Measurements from ENCODE around the gene CPEB3.
"Not testable (repeated sequence)": the region's sequence is repeated elsewhere in the genome, so short reads cannot be mapped to it uniquely, and the experiment has no call there.

CPEB3 gene

DNA sequence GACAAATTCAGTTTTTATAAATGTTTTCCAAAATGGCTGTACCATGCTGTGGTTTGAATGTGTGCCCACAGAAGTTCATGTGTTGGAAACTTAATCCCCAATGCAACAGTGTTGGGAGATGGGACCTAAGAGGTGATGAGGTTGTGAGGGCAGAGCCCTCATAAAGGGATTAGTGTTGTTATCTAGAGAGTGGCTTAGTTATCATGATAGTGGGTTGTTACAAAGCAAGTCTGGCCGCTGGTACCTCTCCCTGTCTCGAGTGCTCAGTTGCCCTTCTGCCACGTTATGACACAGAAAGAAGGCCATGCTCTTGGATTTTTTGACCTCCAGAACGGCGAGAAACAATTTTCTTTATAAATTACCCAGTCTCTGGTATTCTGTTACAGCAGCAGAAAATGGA is 248.3 kb downstream of the CPEB3 start:
- no peak for DNase-seq (ENCODE audit: low read depth, low spot score)

DNA sequence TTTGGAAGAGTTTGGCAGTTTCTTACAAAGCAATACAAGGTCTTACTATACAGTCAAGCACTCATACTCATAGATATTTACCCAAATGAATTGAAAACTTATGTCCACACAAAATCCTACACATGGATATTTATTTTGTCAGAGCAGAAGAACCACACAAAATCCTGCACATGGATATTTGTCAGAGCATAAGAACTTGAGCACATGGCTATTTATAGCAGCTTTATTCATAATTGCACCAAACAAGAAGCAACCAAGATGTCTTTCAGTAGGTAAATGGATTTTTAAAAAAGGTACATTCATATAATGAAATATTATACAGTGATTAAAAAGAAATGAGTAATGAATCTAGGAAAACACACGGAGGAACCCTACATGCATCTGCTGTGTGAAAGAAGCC is 251.9 kb downstream of the CPEB3 start:
- DNase-seq (ENCODE audit: low read depth, low spot score) = no peak

DNA sequence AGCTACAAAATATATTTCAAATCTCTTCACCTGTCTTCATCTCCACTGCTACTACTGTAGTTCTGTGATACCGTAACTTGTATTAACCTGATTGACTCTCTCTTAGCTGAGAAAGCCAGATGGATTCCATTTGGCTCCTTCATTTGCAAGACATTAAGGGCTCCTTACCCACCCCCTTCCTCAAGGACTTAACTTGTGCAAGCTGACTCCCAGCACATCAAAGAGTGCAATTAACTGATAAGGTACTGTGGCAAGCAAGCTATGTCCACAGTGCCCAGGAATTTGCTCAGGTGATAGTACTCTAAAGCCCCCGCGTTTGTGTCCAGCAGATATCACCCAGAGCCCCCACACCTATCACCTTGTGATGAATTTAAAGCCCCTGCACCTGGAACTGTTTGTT is 257.8 kb downstream of the CPEB3 start:
- DNase-seq (ENCODE audit: low read depth, low spot score) = not testable (repeated sequence)

DNA sequence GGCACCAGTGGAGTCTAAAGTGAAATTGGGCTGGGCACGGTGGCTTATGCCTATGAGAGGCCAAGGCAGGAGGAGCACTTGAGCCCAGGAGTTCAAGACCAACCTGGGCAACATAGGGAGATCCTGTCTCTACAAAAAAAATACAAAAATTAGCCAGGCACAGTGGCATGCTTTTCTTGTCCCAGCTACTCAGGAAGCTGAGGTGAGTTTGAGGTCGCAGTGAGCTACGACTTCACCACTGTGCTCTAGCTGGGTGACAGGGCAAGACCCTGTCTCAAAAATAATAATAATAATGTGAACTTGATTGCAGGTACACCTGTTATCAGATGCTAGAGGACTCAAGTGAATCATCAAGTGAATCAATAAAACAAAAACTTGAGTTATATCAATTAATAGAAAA is 259.3 kb downstream of the CPEB3 start:
- DNase-seq (ENCODE audit: low read depth, low spot score) = no peak

DNA sequence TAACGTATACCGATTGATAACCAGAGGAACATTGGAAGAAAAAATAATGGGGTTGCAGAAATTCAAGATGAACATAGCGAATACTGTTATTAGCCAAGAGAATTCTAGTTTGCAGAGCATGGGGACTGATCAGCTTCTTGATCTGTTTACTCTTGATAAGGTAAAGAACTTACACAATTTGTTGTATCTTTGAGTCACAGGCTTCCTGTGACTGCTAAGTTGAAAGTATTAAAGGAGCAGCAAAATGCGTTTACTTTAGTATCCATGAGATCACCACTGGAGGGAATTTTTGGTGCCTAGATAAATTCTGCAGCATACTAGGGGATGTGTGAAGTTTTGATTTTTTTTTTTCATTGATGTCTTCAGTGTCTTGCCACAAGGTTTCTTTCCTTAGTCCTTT is 263.7 kb downstream of the CPEB3 start:
- DNase-seq (ENCODE audit: low read depth, low spot score) = no peak

DNA sequence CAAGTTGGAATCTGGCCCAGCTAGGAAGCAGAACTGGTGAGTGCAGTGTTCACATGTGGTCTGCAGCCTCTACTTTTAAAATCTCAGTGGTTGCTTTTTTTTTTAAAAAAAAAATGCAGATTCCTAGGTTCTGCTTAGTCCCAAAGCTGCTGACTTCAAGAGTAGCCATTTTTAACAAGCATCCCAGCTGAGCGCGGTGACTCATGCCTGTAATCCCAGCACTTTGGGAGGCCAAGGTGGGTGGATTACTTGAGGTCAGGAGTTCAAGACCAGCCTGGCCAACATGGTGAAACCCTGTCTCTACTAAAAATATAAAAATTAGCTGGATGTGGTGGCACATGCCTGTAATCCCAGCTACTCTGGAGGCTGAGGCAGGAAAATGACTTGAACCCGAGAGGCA is 265.5 kb downstream of the CPEB3 start:
- DNase-seq (ENCODE audit: low read depth, low spot score) = not testable (repeated sequence)

DNA sequence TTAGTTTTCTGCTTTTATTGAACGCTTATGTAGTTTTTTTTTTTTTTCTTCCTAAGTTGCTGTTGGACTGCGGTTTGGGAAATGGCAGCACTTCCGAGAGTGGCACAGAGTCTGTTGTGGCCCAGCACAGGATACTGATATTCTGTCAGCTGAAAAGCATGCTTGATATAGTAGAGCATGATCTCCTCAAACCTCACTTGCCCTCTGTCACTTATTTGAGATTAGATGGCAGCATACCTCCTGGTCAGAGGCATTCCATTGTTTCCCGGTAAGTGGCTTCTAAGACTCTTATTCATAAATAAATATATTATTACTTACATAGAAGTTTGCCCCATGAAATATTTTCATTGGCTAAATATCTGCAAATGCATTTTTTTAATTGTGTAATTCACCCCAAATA is 266.2 kb downstream of the CPEB3 start:
- no peak for DNase-seq (ENCODE audit: low read depth, low spot score)

DNA sequence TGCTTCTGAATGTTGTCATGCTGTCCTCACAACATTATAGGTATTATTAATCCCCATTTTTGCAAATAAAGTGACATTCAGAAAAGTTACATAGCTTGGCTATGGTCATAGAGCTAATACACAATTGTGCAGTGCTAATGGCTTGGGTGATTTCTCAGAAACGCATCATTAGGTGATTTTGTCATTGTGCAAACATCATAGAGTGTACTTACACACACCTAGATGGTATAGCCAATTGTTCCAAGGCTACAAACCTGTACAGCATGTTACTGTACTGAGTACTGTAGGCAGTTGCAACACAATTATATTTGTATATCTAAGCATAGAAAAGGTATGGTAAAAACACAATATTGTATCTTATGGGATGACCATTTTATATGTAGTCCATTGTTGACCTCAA is 276.3 kb downstream of the CPEB3 start:
- DNase-seq (ENCODE audit: low read depth, low spot score) = no peak

DNA sequence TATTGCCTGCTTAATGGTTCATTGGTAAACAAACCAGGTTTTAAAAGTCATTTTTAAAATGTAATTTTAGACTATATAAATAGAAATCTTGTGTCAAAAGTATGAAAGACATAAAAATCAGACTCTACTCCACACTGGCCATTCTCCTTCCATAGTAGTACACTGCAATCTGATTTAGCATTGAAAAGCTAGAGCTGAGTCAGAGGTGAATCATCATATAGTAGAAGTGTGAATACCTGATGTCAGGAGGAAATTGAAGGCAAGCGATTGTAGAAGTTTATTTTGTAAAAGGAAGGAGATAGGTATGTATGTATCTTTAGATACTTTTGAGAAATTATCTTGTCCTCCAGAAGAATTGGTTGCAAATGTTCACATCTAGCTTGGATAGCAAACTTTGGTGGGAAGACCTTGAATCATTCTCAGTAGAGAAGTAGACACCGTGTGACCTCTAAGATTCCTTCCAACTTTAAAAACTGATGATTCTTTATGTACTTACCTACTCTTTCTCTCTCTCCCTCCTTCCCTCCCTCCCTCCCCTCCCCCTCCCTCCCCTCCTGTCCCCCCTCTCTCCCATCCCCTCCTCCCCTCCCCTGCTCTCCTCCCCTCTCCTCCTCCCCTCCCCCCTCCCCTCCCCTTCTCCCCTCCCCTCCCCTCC is 279.2 kb downstream of the CPEB3 start:
- no peak for DNase-seq (ENCODE audit: low read depth, low spot score)

DNA sequence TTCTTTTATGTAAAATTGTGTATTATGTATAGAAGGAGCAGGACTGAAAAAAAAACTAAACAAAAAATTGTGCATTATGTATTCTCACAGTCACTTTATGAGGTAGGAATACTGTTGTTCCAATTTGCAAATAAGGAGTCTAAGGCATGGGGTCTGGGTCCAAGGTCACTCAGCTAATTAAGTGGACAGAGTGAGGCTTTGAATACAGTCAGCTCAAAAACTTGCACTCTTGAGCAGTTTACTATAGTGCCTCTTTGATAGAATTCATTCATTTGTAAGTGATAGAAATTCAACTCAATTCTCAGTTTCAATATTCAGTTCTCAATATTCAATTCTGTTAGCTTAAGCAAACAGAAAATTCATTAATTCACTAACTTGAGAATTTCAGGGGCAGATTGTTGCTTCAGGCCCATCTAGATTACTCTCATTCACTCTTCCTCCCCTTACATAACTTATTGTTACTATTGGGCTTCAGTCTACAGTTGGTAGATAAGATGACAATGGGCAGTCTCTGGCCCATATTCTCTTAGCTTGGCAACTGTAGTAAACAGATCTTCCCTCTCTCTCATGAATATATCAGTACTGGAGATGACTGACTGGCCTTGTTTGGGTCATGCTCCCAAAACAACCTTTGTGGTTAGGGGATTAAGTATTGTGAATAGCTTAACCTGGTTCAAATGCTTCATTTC is 280.7 kb downstream of the CPEB3 start:
- no peak for DNase-seq (ENCODE audit: low read depth, low spot score)

DNA sequence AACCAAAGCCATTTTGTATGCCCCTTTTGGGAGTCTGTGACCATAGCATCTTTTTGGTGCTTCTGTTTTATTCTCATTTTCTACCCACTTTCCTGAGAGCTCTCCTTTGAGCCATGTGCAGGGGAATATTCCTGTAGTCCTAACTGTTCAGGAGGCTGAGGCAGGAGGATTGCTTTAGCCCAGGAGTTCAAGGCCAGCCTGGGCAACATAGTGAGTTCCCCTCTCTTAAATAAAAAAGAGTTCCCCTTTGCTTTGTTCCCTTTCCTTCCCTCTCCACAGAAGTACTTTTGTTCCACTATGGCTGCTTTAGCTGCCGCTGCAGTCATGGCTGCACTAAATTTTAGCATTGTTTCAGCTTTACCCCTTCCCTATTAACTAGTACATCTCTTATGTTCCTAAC is 281.4 kb downstream of the CPEB3 start:
- DNase-seq (ENCODE audit: low read depth, low spot score) = no peak

DNA sequence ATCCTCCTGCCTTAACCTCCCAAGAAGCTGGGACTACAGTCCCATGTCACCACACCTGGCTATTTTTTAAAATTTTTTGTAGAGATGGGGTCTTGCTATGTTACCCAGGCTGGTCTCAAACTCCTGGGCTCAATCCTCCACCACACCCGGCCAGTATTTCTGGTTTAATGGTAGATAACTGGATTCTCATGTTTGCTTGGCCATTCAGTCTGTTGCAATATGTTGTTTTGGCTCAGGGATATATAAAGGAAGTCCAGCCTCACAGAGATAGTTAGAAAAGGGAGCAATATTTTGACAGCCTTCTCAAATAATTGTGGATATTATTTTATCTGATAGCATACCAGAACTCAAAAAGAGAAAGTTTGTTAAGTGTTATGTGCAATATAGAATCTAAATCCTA is 284.9 kb downstream of the CPEB3 start:
- no peak for DNase-seq (ENCODE audit: low read depth, low spot score)

DNA sequence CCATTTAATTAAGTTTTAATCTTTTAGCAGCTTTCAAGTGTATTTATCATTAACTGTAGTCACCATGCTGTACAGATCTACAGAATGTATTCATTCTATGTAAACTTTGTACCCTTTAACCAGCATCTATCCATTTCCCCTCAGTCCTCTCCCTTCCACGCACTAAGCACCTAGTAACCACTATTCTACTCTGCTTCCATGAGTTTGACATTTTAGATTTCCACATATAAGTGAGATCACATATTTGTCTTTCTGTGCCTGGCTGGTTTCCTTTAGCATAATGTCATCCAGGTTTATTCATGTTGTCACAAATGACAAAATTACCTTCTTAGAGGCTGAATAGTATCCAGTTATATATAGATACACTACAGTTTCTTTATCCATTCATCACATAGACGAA is 287.6 kb downstream of the CPEB3 start:
- no peak for DNase-seq (ENCODE audit: low read depth, low spot score)

DNA sequence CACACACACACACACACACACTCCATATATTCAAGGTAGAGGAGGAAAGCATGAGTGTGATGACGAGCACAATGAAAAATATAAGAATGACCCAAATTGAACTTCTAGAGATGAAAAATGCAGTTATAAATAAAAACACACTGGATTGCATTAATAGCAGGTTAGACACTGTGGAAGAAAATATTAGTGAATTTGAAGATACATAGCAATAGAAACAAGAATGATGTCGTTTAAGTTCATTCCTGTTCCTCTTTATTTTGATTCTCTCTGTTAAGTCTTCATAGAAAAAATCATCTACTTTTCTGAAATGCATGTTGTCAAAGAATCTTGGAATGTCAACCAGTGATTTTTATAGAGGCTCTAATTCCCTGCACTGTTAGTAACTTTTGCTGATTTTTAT is 288.9 kb downstream of the CPEB3 start:
- no peak for DNase-seq (ENCODE audit: low read depth, low spot score)

DNA sequence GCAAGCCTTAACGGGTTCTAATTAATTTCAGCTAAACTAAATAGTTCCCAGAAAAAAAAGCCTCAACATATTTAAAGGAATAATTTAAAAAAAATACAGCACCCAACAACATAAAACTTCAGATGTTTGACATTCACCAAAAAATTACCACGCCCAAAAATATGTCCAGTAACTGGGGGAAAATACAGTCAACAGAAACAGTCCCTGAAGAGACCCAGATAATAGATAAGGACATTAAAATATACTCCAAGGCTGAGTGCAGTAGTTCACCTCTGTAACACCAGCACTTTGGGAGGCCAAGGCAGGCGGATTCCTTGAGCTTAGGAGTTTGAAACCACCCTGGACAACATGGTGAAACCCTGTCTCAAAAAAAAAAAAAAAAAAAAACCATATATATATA is 289.3 kb downstream of the CPEB3 start:
- no peak for DNase-seq (ENCODE audit: low read depth, low spot score)

All from brain pericyte (primary cell).